Measurements from ENCODE around the gene GNL3.
"Not testable (repeated sequence)": the region's sequence is repeated elsewhere in the genome, so short reads cannot be mapped to it uniquely, and the experiment has no call there.

Gene GNL3

DNA sequence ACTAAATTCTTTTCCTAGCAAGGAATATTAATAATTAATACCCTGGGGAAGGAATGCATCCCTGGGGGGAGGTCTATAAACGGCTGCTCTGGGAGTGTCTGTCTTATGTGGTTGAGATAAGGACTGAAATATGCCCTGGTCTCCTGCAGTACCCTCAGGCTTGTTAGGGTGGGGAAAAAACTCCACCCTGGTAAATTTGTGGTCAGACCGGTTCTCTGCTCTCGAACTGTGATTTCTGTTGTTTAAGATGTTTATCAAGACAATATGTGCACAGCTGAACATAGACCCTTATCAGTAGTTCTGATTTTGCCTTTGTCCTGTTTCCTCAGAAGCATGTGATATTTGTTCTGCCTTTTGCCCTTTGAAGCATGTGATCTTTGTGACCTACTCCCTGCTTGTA lies 42.9 kb downstream of the GNL3 start:
- H3K27ac ChIP-seq (ENCODE audit: low read length); H3K4me3 ChIP-seq (ENCODE audit: low read length); H3K9me3 ChIP-seq (ENCODE audit: control insufficient read depth, low read depth, low read length); H3K9ac ChIP-seq (ENCODE audit: low read length); H3K4me1 ChIP-seq (ENCODE audit: control insufficient read depth, low read depth, low read length); H3K27me3 ChIP-seq (ENCODE audit: control insufficient read depth, insufficient read depth, low read length): not testable (repeated sequence)
- H3K36me3 ChIP-seq (ENCODE audit: control insufficient read depth, low read depth, low read length) = peaks cover 18% of the 10 kb centered on the region

- Histone ChIP-seq H3K9me3 (ENCODE audit: control insufficient read depth, low read depth, low read length) (no peaks in the 10 kb centered on the region), H3K9ac (ENCODE audit: low read length) (no peak overlapping the region), H3K27me3 (ENCODE audit: control insufficient read depth, insufficient read depth, low read length) (no peaks in the 10 kb centered on the region), H3K4me3 (ENCODE audit: low read length) (no peak overlapping the region), H3K27ac (ENCODE audit: low read length) (no peak overlapping the region), H3K36me3 (ENCODE audit: control insufficient read depth, low read depth, low read length) (peaks cover 25% of the 10 kb centered on the region), H3K4me1 (ENCODE audit: control insufficient read depth, low read depth, low read length) (no peaks in the 10 kb centered on the region)
Observed at GRCh38 chr3:52730681-52731080, 44.8 kb downstream of the GNL3 start.

GRCh38 chr3:52731590-52731989 lies 45.8 kb downstream of the GNL3 start:
- H3K9me3 ChIP-seq (ENCODE audit: control insufficient read depth, low read depth, low read length) = no peaks in the 10 kb centered on the region
- no peak overlapping the region for H3K9ac ChIP-seq (ENCODE audit: low read length)
- H3K4me1 ChIP-seq (ENCODE audit: control insufficient read depth, low read depth, low read length) = no peaks in the 10 kb centered on the region
- H3K4me3 ChIP-seq (ENCODE audit: low read length) = no peak overlapping the region
- H3K27ac ChIP-seq (ENCODE audit: low read length) = no peak overlapping the region
- H3K27me3 ChIP-seq (ENCODE audit: control insufficient read depth, insufficient read depth, low read length) = no peaks in the 10 kb centered on the region
- H3K36me3 ChIP-seq (ENCODE audit: control insufficient read depth, low read depth, low read length) = peaks cover 29% of the 10 kb centered on the region

GRCh38 chr3:52733256-52733891 lies 47.5 kb downstream of the GNL3 start:
- no peaks in the 10 kb centered on the region for H3K9me3 ChIP-seq (ENCODE audit: control insufficient read depth, low read depth, low read length)
- no peaks in the 10 kb centered on the region for H3K4me1 ChIP-seq (ENCODE audit: control insufficient read depth, low read depth, low read length)
- peaks cover 33% of the 10 kb centered on the region for H3K36me3 ChIP-seq (ENCODE audit: control insufficient read depth, low read depth, low read length)
- H3K27ac ChIP-seq (ENCODE audit: low read length) = no peak overlapping the region
- no peaks in the 10 kb centered on the region for H3K27me3 ChIP-seq (ENCODE audit: control insufficient read depth, insufficient read depth, low read length)
- no peak overlapping the region for H3K9ac ChIP-seq (ENCODE audit: low read length)
- no peak overlapping the region for H3K4me3 ChIP-seq (ENCODE audit: low read length)

GRCh38 chr3:52739730-52740129 lies 53.9 kb downstream of the GNL3 start:
- Histone ChIP-seq H3K4me3 (ENCODE audit: low read length) (no peak overlapping the region), H3K9ac (ENCODE audit: low read length) (no peak overlapping the region), H3K27ac (ENCODE audit: low read length) (no peak overlapping the region), H3K9me3 (ENCODE audit: control insufficient read depth, low read depth, low read length) (no peaks in the 10 kb centered on the region), H3K36me3 (ENCODE audit: control insufficient read depth, low read depth, low read length) (peaks cover 59% of the 10 kb centered on the region), H3K4me1 (ENCODE audit: control insufficient read depth, low read depth, low read length) (no peaks in the 10 kb centered on the region), H3K27me3 (ENCODE audit: control insufficient read depth, insufficient read depth, low read length) (no peaks in the 10 kb centered on the region)

- Histone ChIP-seq H3K4me3 (ENCODE audit: low read length) (no peak overlapping the region), H3K4me1 (ENCODE audit: control insufficient read depth, low read depth, low read length) (no peaks in the 10 kb centered on the region), H3K27ac (ENCODE audit: low read length) (no peak overlapping the region), H3K27me3 (ENCODE audit: control insufficient read depth, insufficient read depth, low read length) (no peaks in the 10 kb centered on the region), H3K9ac (ENCODE audit: low read length) (no peak overlapping the region), H3K36me3 (ENCODE audit: control insufficient read depth, low read depth, low read length) (peaks cover 71% of the 10 kb centered on the region), H3K9me3 (ENCODE audit: control insufficient read depth, low read depth, low read length) (no peaks in the 10 kb centered on the region)
Observed at GRCh38 chr3:52742418-52743041, 56.7 kb downstream of the GNL3 start.

- peaks cover 72% of the 10 kb centered on the region for H3K36me3 ChIP-seq (ENCODE audit: control insufficient read depth, low read depth, low read length)
- H3K27me3 ChIP-seq (ENCODE audit: control insufficient read depth, insufficient read depth, low read length) = no peaks in the 10 kb centered on the region
- H3K4me1 ChIP-seq (ENCODE audit: control insufficient read depth, low read depth, low read length) = no peaks in the 10 kb centered on the region
- no peak overlapping the region for H3K27ac ChIP-seq (ENCODE audit: low read length)
- H3K4me3 ChIP-seq (ENCODE audit: low read length) = no peak overlapping the region
- H3K9ac ChIP-seq (ENCODE audit: low read length) = no peak overlapping the region
- no peaks in the 10 kb centered on the region for H3K9me3 ChIP-seq (ENCODE audit: control insufficient read depth, low read depth, low read length)
Observed at GRCh38 chr3:52743152-52743551, 57.3 kb downstream of the GNL3 start.

- H3K4me1 ChIP-seq (ENCODE audit: control insufficient read depth, low read depth, low read length) = no peaks in the 10 kb centered on the region
- no peaks in the 10 kb centered on the region for H3K27me3 ChIP-seq (ENCODE audit: control insufficient read depth, insufficient read depth, low read length)
- no peak overlapping the region for H3K9ac ChIP-seq (ENCODE audit: low read length)
- H3K4me3 ChIP-seq (ENCODE audit: low read length) = no peak overlapping the region
- H3K27ac ChIP-seq (ENCODE audit: low read length) = no peak overlapping the region
- no peaks in the 10 kb centered on the region for H3K9me3 ChIP-seq (ENCODE audit: control insufficient read depth, low read depth, low read length)
- H3K36me3 ChIP-seq (ENCODE audit: control insufficient read depth, low read depth, low read length) = peaks cover 78% of the 10 kb centered on the region
Observed at GRCh38 chr3:52743721-52744120, 57.9 kb downstream of the GNL3 start.
